ENCODE results near the gene PRR12. TPM values are rescaled to one million over a fixed set of nuclear protein-coding genes. Genes with fewer than 3 reads are reported as not detected.
A peak's percentile ranks its signal among the peaks of the same experiment; 100 is the strongest.

Gene PRR12
- 10 to 100 TPM in 5 of 7 donors, 1 to 10 TPM in 2; 8.1 to 44.1 (median 31.8) TPM for total RNA-seq
- 10 to 100 TPM in 1 of 2 donors, 1 to 10 TPM in 1; 2.8 to 22.8 TPM for polyA plus RNA-seq
- long read RNA-seq, donor 1, partial matches to known transcripts, result 5 of 5 reads
- long read RNA-seq, donor 1, other reads (novel, unspliced or antisense), result 0 of 5 reads
- long read RNA-seq, donor 2, partial matches to known transcripts, result 6 of 6 reads
- long read RNA-seq, donor 2, other reads (novel, unspliced or antisense), result 0 of 6 reads
- long read RNA-seq, donor 3, partial matches to known transcripts, result 0 of 2 reads
- long read RNA-seq, donor 3, other reads (novel, unspliced or antisense), result 2 of 2 reads

DNA sequence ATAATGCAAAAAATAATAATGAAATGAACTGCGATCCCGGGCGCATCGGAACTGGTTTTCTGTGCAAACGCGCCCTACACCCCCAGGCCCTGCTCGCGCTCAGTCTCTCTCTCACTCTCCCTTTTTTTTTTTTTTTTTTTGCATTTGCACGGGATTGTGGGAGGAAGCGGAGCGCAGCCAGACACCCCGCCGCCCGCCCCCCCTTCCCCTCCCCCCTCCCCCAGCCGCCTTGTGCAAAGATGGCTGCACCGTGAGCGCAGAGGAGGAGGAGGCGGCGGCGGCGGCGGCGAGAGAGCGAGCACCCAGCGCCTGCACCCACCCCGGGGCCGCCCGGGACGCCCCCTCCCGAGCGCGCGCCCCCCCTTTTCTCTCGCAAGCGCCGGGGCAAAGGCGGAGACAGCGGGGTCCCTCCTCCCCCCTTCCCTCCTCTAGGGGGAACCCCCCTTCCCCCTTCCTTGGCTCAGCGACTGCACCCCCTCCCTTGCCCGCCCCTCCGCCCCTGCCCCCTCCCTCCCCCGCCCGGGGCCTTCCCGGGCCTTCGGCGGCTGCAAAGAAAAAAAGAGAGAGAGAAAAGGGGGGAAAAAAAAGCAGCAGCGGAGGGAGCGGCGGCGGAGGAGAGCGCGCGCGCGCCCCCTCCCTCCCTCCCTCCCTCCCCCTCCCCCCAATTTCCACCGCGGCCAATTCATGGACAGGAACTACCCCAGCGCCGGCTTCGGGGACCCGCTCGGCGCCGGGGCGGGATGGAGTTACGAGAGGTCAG lies at the start of gene PRR12:
PRR12 (plus strand) TSS at position 212 of the 760 bp plus-strand sequence; CDS start at position 685, 473 bp downstream.
- intact Hi-C loops (cut with DNase I), result loop anchor here in 3 of 4 donors (2.0 to 10.0 kb wide), 4 partner anchors 46 to 1856 kb away; partner anchors contain the start of gene ADM5 (in 1 of the 3)
- Histone ChIP-seq H3K27me3 (no peaks in the 10 kb centered on the region), H3K9me3 (peaks cover 0 to 3% of the 10 kb centered on the region in 2 donors), H3K36me3 (no peaks in the 10 kb centered on the region), H3K4me1 (ENCODE audit: insufficient read depth) (peaks cover 3% of the 10 kb centered on the region), H3K4me3 (peak within 1 kb of the TSS; percentile 74), H3K27ac (peak within 1 kb of the TSS; percentile 75 to 79)
- 0% methylated on average over 44 to 59 of the region's 66 CpGs for WGBS, 3 donors
- peak; percentile 74 to 83 (median 81) for DNase-seq
- TF ChIP-seq POLR2A (IDR thresholded peaks at IDR 0.05) (no peak), EP300 (IDR thresholded peaks at IDR 0.05) (no peak)
- TF ChIP-seq, protein P1, sequence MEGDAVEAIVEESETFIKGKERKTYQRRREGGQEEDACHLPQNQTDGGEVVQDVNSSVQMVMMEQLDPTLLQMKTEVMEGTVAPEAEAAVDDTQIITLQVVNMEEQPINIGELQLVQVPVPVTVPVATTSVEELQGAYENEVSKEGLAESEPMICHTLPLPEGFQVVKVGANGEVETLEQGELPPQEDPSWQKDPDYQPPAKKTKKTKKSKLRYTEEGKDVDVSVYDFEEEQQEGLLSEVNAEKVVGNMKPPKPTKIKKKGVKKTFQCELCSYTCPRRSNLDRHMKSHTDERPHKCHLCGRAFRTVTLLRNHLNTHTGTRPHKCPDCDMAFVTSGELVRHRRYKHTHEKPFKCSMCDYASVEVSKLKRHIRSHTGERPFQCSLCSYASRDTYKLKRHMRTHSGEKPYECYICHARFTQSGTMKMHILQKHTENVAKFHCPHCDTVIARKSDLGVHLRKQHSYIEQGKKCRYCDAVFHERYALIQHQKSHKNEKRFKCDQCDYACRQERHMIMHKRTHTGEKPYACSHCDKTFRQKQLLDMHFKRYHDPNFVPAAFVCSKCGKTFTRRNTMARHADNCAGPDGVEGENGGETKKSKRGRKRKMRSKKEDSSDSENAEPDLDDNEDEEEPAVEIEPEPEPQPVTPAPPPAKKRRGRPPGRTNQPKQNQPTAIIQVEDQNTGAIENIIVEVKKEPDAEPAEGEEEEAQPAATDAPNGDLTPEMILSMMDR (IDR thresholded peaks at IDR 0.05), result no peak

DNA sequence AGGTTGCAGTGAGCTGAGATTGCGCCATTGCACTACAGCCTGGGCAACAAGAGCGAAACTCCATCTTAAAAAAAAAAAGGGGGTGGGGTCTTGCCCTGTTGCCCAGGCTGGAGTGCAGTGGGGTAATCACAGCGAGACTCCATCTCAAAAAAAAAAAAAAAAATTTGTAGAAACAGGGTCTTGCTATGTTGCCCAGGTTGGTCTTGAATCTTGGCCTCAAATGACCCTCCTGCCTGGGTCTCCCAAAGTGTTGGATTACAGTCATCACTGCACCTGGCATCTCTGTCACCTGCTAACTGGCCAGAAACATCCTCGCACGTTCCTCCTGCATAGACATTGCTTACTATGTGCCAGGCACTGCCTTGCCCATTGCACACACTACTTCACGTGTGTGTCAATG lies 49.1 kb upstream of the PRR12 start:
- no peaks in the 10 kb centered on the region for H3K9me3 ChIP-seq
- H3K36me3 ChIP-seq, result no peaks in the 10 kb centered on the region
- H3K27me3 ChIP-seq, result no peaks in the 10 kb centered on the region
- WGBS, 3 donors, result 89 to 92% (median 90%) methylated on average over 6 of the region's 6 CpGs
- intact Hi-C loops (cut with DNase I), result loop anchor here in 1 of 4 donors (5.0 kb wide), 1 partner anchor 35 kb away; no protein-coding TSS in a partner anchor
- DNase-seq, result no peak
- TF ChIP-seq, protein P1 (IDR thresholded peaks at IDR 0.05), result no peak
- TF ChIP-seq POLR2A (IDR thresholded peaks at IDR 0.05), result no peak
- no peak for TF ChIP-seq EP300 (IDR thresholded peaks at IDR 0.05)
- H3K4me3 ChIP-seq, result no peak overlapping the region
- H3K27ac ChIP-seq, result no peak overlapping the region
- H3K4me1 ChIP-seq (ENCODE audit: insufficient read depth), result no peaks in the 10 kb centered on the region

- Histone ChIP-seq H3K36me3 (no peaks in the 10 kb centered on the region), H3K27ac (no peak overlapping the region), H3K9me3 (no peaks in the 10 kb centered on the region), H3K27me3 (no peaks in the 10 kb centered on the region), H3K4me1 (ENCODE audit: insufficient read depth) (no peaks in the 10 kb centered on the region), H3K4me3 (no peak overlapping the region)
- DNase-seq, result no peak
- TF ChIP-seq, protein P1 (IDR thresholded peaks at IDR 0.05), result no peak
- no peak for TF ChIP-seq EP300 (IDR thresholded peaks at IDR 0.05)
- no peak for TF ChIP-seq POLR2A (IDR thresholded peaks at IDR 0.05)
- intact Hi-C loops (cut with DNase I), result loop anchor here in 1 of 4 donors (5.0 kb wide), 1 partner anchor 35 kb away; no protein-coding TSS in a partner anchor
- WGBS, 3 donors, result 87 to 90% (median 90%) methylated on average over 16 of the region's 16 CpGs
Measured at GRCh38 chr19:49542446-49542845, 48.5 kb upstream of the PRR12 start.

- WGBS, 3 donors, result 85 to 92% (median 89%) methylated on average over 11 to 14 of the region's 14 CpGs
- Histone ChIP-seq H3K4me3 (no peak overlapping the region), H3K27ac (no peak overlapping the region), H3K4me1 (ENCODE audit: insufficient read depth) (no peaks in the 10 kb centered on the region), H3K36me3 (no peaks in the 10 kb centered on the region), H3K27me3 (no peaks in the 10 kb centered on the region), H3K9me3 (no peaks in the 10 kb centered on the region)
- TF ChIP-seq EP300 (IDR thresholded peaks at IDR 0.05) (no peak), POLR2A (IDR thresholded peaks at IDR 0.05) (no peak)
- TF ChIP-seq, protein P1 (IDR thresholded peaks at IDR 0.05), result no peak
- DNase-seq, result no peak
- intact Hi-C loops (cut with DNase I), result loop anchor here in 1 of 4 donors (5.0 kb wide), 1 partner anchor 36 kb away; no protein-coding TSS in a partner anchor
Measured at GRCh38 chr19:49543032-49543431, 48.0 kb upstream of the PRR12 start.
